IMR-90 (cell line): ENCODE measurements around the gene FEM1B.

Experiments
- BHLHE40 ChIP-seq: fragments of 150-350 bp; IDR thresholded peaks from 2 replicates; pipeline ENCODE4 v1.6.1; 2016; ENCODE audit warnings: mild to moderate bottlenecking, low read depth, low read length
- CEBPB ChIP-seq: IDR thresholded peaks from 2 replicates; pipeline ENCODE4 v1.6.1; 2012; ENCODE audit warnings: low read depth, low read length, improper control_type of control experiment
- CHD1 ChIP-seq: IDR thresholded peaks from 2 replicates; pipeline ENCODE4 v1.6.1; 2012; ENCODE audit warnings: low read depth, low read length, improper control_type of control experiment
- CTCF ChIP-seq: conservative IDR thresholded peaks from 2 replicates; pipeline ENCODE4 v1.5.1; 2012; ENCODE audit warnings: mild to moderate bottlenecking, low read depth, low read length, improper control_type of control experiment
- FOS ChIP-seq: fragments of 150-350 bp; IDR thresholded peaks from 2 replicates; pipeline ENCODE4 v1.6.1; 2016; ENCODE audit warnings: low read depth, low read length
- MAZ ChIP-seq: IDR thresholded peaks from 2 replicates; pipeline ENCODE4 v1.6.1; 2012; ENCODE audit warnings: low read depth, mild to moderate bottlenecking, low read length, improper control_type of control experiment, moderate library complexity, borderline replicate concordance
- MXI1 ChIP-seq: IDR thresholded peaks from 2 replicates; pipeline ENCODE4 v1.6.1; 2012; ENCODE audit warnings: low read depth, mild to moderate bottlenecking, low read length, moderate library complexity, borderline replicate concordance
- NFE2L2 ChIP-seq: fragments of 150-350 bp; IDR thresholded peaks from 2 replicates; pipeline ENCODE4 v1.6.1; 2016; ENCODE audit warnings: low read depth, mild to moderate bottlenecking, low read length
- POLR2A ChIP-seq: IDR thresholded peaks from 2 replicates; pipeline ENCODE4 v1.6.1; 2012; ENCODE audit warnings: mild to moderate bottlenecking, low read depth, low read length
- RAD21 ChIP-seq: IDR thresholded peaks from 2 replicates; pipeline ENCODE4 v1.6.1; 2012; ENCODE audit warnings: low read length, improper control_type of control experiment
- RCOR1 ChIP-seq: IDR thresholded peaks from 2 replicates; pipeline ENCODE4 v1.6.1; 2012; ENCODE audit warnings: mild to moderate bottlenecking, low read length, improper control_type of control experiment; ENCODE audit not compliant: insufficient replicate concordance
- RFX5 ChIP-seq: IDR thresholded peaks from 2 replicates; pipeline ENCODE4 v1.8.0; 2012; ENCODE audit warnings: low read depth, mild to moderate bottlenecking, low read length, moderate library complexity
- SMC3 ChIP-seq: fragments of 150-350 bp; IDR thresholded peaks from 2 replicates; pipeline ENCODE4 v1.6.1; 2016; ENCODE audit warnings: low read depth, mild to moderate bottlenecking, antibody characterized with exemption, low read length, moderate library complexity
- USF2 ChIP-seq: fragments of 150-350 bp; IDR thresholded peaks from 2 replicates; pipeline ENCODE4 v1.6.1; 2017; ENCODE audit warnings: mild to moderate bottlenecking, antibody characterized with exemption, low read length, low read depth

- TF ChIP-seq MXI1 (no peak), RFX5 (no peak), CEBPB (no peak), CTCF (peak; percentile 91), SMC3 (peak; percentile 84), RAD21 (peak; percentile 91), POLR2A (no peak), USF2 (no peak), RCOR1 (no peak), BHLHE40 (no peak), MAZ (0 out of 2 replicates have a peak, but pooled peaks have one; percentile 16), FOS (no peak), NFE2L2 (no peak), CHD1 (no peak)
Observed at GRCh38 chr15:68252925-68253534, 24.5 kb upstream of the FEM1B start.
